Measurements from ENCODE around the gene NOTO. TPM values are rescaled to one million over a fixed set of nuclear protein-coding genes. Genes with fewer than 3 reads are reported as not detected.

The NOTO gene
- total and polyA plus RNA-seq, 4 donors = 0.06 TPM; not detected in 3

DNA sequence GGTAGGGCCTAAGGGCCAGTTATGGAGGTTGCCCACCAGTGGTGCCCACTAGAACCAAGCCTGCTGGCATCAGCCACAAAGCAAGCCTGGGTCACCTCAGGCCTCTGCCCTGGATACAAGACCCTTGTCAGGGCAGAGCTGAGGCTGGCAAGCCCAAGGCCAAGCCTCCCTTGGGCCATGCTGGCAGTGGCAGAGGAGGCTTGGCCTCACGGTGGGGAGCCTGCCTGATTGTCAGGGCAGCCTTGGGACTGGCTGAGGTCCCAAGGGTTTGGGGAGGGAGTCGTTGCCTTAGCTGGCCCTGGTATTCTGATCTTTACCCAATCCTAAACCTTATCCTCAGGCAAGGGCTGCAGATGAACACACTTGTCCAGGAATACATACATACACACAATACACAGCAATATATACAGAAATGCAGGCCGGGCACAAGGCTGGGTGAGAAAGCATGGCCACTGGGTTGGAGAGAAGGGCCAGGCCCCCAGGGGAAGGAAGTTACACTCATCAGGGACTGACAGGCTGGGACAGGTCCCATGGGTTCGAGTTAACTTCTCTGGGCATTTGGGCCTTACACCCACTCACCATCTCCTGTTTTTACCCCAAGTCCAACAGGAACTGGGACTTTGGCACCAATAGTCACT is 52.8 kb downstream of the NOTO start:
- Histone ChIP-seq H3K9me3 (ENCODE audit: control insufficient read depth, insufficient read depth, low read length) (no peaks in the 10 kb centered on the region), H3K36me3 (ENCODE audit: control insufficient read depth, insufficient read depth, low read length) (peaks cover 72% of the 10 kb centered on the region), H3K4me1 (ENCODE audit: control insufficient read depth, insufficient read depth, low read length) (no peaks in the 10 kb centered on the region), H3K27ac (ENCODE audit: low read depth, low read length) (no peak overlapping the region), H3K4me3 (ENCODE audit: low read depth, low read length) (no peak overlapping the region), H3K27me3 (ENCODE audit: control insufficient read depth, insufficient read depth, low read length) (no peaks in the 10 kb centered on the region)
- no peak for DNase-seq (ENCODE audit: low read depth in 4 of 6, low spot score in 6 of 6)
- 82% methylated on average over 1 of the region's 4 CpGs for WGBS (ENCODE audit: insufficient coverage)

DNA sequence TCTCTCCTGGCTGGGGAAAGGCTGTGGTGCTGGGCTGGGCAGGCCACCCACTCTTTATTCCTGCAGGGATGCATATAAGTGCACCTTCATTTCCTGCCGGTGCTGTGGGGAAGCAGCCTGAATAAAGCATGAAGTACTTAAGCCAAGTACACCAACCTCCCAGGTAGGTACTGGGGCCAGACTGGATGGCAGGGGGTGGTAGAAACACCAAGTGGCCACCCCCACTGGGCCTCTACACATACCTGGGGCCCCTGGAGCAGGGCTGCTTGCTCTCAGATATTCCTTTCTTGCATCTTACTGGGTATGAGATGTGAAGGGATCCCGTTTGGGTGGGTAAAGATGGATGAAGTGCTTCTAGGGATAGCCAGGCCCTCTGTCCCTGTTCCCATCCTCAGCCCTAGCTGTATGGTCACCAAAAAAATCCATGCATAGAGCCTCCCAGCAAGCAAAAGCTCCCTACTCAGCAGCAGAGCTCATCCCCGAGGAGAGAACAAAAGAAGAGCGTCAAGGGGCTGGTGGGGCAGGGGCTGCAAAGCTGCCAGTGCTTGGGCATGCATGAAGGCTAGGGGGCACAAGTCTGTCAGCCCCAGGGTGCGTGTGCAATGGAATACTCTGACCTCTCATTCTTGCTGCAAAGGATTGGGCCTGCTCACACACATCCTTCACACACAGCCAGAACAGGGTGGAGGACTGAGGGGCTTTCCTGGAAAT is 53.7 kb downstream of the NOTO start:
- H3K4me1 ChIP-seq (ENCODE audit: control insufficient read depth, insufficient read depth, low read length) = no peaks in the 10 kb centered on the region
- no peak overlapping the region for H3K4me3 ChIP-seq (ENCODE audit: low read depth, low read length)
- H3K27ac ChIP-seq (ENCODE audit: low read depth, low read length) = no peak overlapping the region
- no peak for DNase-seq (ENCODE audit: low read depth in 4 of 6, low spot score in 6 of 6)
- no peaks in the 10 kb centered on the region for H3K27me3 ChIP-seq (ENCODE audit: control insufficient read depth, insufficient read depth, low read length)
- WGBS (ENCODE audit: insufficient coverage) = 14% methylated on average over 1 of the region's 5 CpGs
- no peaks in the 10 kb centered on the region for H3K9me3 ChIP-seq (ENCODE audit: control insufficient read depth, insufficient read depth, low read length)
- H3K36me3 ChIP-seq (ENCODE audit: control insufficient read depth, insufficient read depth, low read length) = peaks cover 70% of the 10 kb centered on the region

DNA sequence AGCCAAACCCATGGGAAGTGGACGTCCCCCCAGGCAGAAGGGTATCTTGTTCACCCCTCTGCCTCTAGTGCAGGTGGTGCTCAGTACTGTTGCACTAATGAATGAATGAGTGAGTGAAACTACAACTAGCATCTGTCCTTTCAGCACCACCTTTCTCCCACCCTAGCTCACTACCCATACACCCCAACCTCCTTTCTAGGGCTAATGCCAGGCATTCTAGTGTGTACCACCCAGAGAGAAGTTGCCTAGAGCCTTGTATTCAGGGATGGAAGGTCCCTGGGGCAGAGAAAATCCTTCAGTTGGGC is 54.2 kb downstream of the NOTO start:
- H3K36me3 ChIP-seq (ENCODE audit: control insufficient read depth, insufficient read depth, low read length) = peaks cover 67% of the 10 kb centered on the region
- no peaks in the 10 kb centered on the region for H3K9me3 ChIP-seq (ENCODE audit: control insufficient read depth, insufficient read depth, low read length)
- no peak overlapping the region for H3K27ac ChIP-seq (ENCODE audit: low read depth, low read length)
- H3K4me3 ChIP-seq (ENCODE audit: low read depth, low read length) = no peak overlapping the region
- WGBS (ENCODE audit: insufficient coverage) = 80% methylated on average over 1 of the region's 1 CpG
- H3K27me3 ChIP-seq (ENCODE audit: control insufficient read depth, insufficient read depth, low read length) = no peaks in the 10 kb centered on the region
- DNase-seq (ENCODE audit: low read depth in 4 of 6, low spot score in 6 of 6) = no peak
- H3K4me1 ChIP-seq (ENCODE audit: control insufficient read depth, insufficient read depth, low read length) = no peaks in the 10 kb centered on the region

DNA sequence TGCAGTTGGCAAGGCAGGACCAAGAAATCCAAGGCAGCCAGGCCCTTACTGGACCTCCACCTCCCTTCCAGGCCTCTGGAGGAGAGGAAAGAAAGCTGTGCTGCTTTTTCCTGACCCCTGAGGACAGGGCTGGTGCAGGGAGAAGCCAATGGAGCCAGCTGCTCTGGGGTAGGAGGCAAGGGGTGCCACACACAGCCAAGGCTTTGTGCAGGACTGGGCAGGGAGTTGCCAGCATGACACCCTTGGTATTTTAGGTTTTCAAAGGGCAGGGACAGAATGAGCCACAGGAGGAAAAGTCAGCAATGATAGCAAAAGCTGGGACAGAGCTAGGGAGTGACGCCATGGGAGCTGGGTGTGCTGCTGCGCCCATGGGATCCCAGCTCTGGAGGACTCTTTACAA is 54.6 kb downstream of the NOTO start:
- Histone ChIP-seq H3K4me3 (ENCODE audit: low read depth, low read length) (no peak overlapping the region), H3K36me3 (ENCODE audit: control insufficient read depth, insufficient read depth, low read length) (peaks cover 65% of the 10 kb centered on the region), H3K27ac (ENCODE audit: low read depth, low read length) (no peak overlapping the region), H3K9me3 (ENCODE audit: control insufficient read depth, insufficient read depth, low read length) (no peaks in the 10 kb centered on the region), H3K4me1 (ENCODE audit: control insufficient read depth, insufficient read depth, low read length) (no peaks in the 10 kb centered on the region), H3K27me3 (ENCODE audit: control insufficient read depth, insufficient read depth, low read length) (no peaks in the 10 kb centered on the region)
- DNase-seq (ENCODE audit: low read depth in 4 of 6, low spot score in 6 of 6) = no peak
- WGBS (ENCODE audit: insufficient coverage) = 97% methylated on average over 2 of the region's 2 CpGs

DNA sequence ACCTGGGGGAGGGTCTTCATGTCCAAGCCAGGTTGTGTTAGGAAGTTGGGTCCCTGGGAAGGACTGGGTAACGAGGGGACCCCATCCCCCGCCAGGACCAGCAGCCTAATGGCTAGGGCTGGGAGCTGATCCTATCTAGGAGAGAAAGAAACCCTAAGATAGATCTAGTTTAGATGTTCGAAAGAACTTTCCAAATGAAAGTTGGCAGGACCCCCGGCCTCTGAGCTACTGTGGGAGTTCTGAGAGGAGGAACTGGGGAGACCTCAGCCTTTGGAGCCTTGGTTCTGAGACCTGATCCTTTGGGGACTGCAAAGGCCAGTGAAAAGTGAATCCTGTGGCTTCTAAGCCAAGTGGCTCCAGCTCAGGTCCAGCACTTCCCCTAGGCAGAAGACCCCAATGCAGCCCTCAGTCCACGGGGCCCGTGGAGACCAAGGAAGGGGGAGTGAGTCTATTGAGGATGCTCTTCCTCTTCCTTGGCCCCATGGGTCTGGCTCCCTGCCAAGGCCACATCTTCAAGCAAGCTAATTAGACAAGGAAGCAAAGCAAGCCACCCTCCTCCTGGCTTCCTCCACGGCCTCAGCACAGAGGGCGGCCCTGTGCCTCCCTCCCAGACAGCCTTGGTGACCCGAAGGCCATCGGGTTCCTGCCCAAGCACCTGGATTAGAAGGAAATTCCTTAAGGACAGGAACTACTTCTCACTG is 55.2 kb downstream of the NOTO start:
- 79% methylated on average over 7 of the region's 10 CpGs for WGBS (ENCODE audit: insufficient coverage)
- no peak for DNase-seq (ENCODE audit: low read depth in 4 of 6, low spot score in 6 of 6)
- Histone ChIP-seq H3K27ac (ENCODE audit: low read depth, low read length) (no peak overlapping the region), H3K4me3 (ENCODE audit: low read depth, low read length) (no peak overlapping the region), H3K36me3 (ENCODE audit: control insufficient read depth, insufficient read depth, low read length) (peaks cover 63% of the 10 kb centered on the region), H3K4me1 (ENCODE audit: control insufficient read depth, insufficient read depth, low read length) (no peaks in the 10 kb centered on the region), H3K9me3 (ENCODE audit: control insufficient read depth, insufficient read depth, low read length) (no peaks in the 10 kb centered on the region), H3K27me3 (ENCODE audit: control insufficient read depth, insufficient read depth, low read length) (no peaks in the 10 kb centered on the region)

DNA sequence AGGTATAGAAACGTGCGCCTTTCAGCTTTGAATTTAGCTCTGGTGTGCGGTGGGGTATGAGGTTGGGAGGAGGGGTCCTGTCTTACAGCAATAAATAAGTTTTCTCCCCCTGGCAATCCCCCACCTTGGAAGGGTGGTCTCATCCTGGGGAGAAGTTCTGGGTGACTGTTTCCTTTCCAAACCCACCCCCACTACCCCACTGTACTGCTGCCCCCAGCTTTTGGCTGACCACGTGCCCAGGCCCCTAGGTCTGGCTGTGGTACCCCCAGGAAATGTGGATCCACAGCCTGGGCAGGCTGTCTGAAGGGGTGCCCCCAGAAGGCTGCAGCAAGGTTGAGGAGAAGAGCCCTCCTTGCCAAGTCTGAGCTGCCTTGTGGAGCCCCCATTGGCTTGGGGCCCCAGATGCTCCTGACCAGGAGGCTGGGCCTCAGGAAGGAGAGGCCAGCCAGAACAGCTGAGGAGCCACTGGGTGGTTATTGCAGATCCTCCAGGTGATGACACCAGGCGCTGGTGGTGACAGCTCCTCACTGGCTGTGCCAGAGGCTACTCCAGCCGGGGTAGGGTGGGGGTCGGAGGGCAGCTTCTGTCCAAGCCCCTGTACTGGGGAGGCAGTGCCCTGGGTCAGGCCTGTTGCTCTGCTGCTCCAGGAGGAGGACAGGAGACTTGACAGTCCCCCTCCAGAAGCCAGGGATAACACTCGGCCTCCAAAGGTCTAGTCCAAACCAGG is 56.0 kb downstream of the NOTO start:
- H3K9me3 ChIP-seq (ENCODE audit: control insufficient read depth, insufficient read depth, low read length) = no peaks in the 10 kb centered on the region
- 92% methylated on average over 4 of the region's 8 CpGs for WGBS (ENCODE audit: insufficient coverage)
- no peaks in the 10 kb centered on the region for H3K4me1 ChIP-seq (ENCODE audit: control insufficient read depth, insufficient read depth, low read length)
- no peak for DNase-seq (ENCODE audit: low read depth in 4 of 6, low spot score in 6 of 6)
- H3K36me3 ChIP-seq (ENCODE audit: control insufficient read depth, insufficient read depth, low read length) = peaks cover 63% of the 10 kb centered on the region
- no peak overlapping the region for H3K27ac ChIP-seq (ENCODE audit: low read depth, low read length)
- no peaks in the 10 kb centered on the region for H3K27me3 ChIP-seq (ENCODE audit: control insufficient read depth, insufficient read depth, low read length)
- H3K4me3 ChIP-seq (ENCODE audit: low read depth, low read length) = no peak overlapping the region

DNA sequence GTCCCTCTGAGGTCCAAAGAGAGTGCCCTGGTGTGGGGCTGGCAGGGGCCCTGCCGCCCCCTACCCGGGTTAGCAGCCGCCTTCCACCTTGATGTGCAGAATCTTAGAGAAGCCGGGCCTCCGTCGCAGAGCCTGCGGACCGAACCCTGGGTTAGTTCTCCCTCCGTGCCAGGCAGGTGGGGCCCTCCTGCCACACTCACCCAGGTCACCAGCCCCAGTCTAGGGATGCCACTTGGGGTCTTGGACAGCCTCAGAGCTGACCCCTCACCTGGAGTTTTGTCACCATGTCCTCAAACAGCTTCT is 56.5 kb downstream of the NOTO start:
- 95% methylated on average over 9 of the region's 9 CpGs for WGBS (ENCODE audit: insufficient coverage)
- Histone ChIP-seq H3K27me3 (ENCODE audit: control insufficient read depth, insufficient read depth, low read length) (no peaks in the 10 kb centered on the region), H3K9me3 (ENCODE audit: control insufficient read depth, insufficient read depth, low read length) (no peaks in the 10 kb centered on the region), H3K4me3 (ENCODE audit: low read depth, low read length) (no peak overlapping the region), H3K27ac (ENCODE audit: low read depth, low read length) (no peak overlapping the region), H3K4me1 (ENCODE audit: control insufficient read depth, insufficient read depth, low read length) (no peaks in the 10 kb centered on the region), H3K36me3 (ENCODE audit: control insufficient read depth, insufficient read depth, low read length) (peaks cover 67% of the 10 kb centered on the region)
- DNase-seq (ENCODE audit: low read depth in 4 of 6, low spot score in 6 of 6) = no peak

DNA sequence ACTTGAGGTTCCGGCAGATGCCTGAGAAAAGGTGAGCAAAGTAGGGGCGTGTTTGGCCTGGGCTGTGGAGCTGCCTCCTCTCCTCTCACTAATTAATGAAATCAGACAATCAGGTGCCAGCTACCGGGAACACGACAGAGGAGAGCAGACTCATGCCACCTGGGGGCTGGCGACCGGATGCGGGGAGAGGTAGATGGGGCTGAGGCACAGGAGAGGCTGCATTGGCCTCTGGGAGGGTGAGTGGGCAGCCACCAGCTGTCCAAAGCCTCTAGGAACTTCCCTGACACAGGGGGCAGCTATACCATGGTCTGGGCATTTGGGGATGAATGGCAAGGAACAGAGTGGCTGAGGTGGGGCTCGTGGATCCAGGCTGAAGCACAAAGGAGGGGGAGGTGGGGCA is 56.9 kb downstream of the NOTO start:
- no peak overlapping the region for H3K27ac ChIP-seq (ENCODE audit: low read depth, low read length)
- H3K4me1 ChIP-seq (ENCODE audit: control insufficient read depth, insufficient read depth, low read length) = no peaks in the 10 kb centered on the region
- H3K4me3 ChIP-seq (ENCODE audit: low read depth, low read length) = no peak overlapping the region
- DNase-seq (ENCODE audit: low read depth in 4 of 6, low spot score in 6 of 6) = no peak
- no peaks in the 10 kb centered on the region for H3K9me3 ChIP-seq (ENCODE audit: control insufficient read depth, insufficient read depth, low read length)
- H3K27me3 ChIP-seq (ENCODE audit: control insufficient read depth, insufficient read depth, low read length) = no peaks in the 10 kb centered on the region
- peaks cover 67% of the 10 kb centered on the region for H3K36me3 ChIP-seq (ENCODE audit: control insufficient read depth, insufficient read depth, low read length)
- WGBS (ENCODE audit: insufficient coverage) = 93% methylated on average over 6 of the region's 8 CpGs

DNA sequence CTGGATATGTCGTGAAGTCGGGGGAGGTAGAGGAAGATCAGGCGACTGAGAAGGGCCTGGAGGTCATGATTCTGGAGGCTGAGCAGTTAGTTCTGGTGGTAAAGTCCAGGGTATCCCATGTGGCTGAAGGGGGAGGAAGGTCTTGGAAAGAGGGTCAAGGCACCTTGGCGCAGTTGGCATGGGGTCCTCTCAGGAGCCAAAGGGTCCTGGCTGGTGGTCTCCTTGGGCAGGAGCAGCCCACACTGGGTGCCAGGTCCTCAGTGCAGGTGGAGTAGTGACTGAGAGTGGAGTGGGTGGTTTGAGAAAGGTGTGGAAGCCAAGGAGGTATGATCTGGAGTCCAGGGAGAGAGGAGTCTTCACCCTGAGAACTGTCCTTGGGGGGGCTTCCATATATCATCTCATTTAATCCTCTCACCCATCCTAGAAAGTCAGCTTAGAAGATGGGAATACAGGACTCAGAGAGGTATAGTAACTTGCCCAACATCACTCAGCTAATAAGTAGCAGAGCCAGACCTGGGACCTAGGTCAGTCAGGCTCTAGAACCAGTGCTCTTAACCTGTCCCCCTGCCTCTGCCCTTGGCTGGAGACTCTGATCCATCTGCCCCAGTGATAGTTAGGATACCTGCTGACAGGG is 57.4 kb downstream of the NOTO start:
- peaks cover 71% of the 10 kb centered on the region for H3K36me3 ChIP-seq (ENCODE audit: control insufficient read depth, insufficient read depth, low read length)
- no peaks in the 10 kb centered on the region for H3K9me3 ChIP-seq (ENCODE audit: control insufficient read depth, insufficient read depth, low read length)
- no peak overlapping the region for H3K4me3 ChIP-seq (ENCODE audit: low read depth, low read length)
- 95% methylated on average over 4 of the region's 4 CpGs for WGBS (ENCODE audit: insufficient coverage)
- no peak overlapping the region for H3K27ac ChIP-seq (ENCODE audit: low read depth, low read length)
- H3K27me3 ChIP-seq (ENCODE audit: control insufficient read depth, insufficient read depth, low read length) = no peaks in the 10 kb centered on the region
- no peaks in the 10 kb centered on the region for H3K4me1 ChIP-seq (ENCODE audit: control insufficient read depth, insufficient read depth, low read length)
- no peak for DNase-seq (ENCODE audit: low read depth in 4 of 6, low spot score in 6 of 6)
